AG09309 (cell line): ENCODE results near the gene SALL3.

ENCODE experiments used
- DNase-seq: peaks from one replicate; pipeline ENCODE4 v3.0.0-alpha.2; 2010; ENCODE audit warnings: low read depth
- H3K4me3 ChIP-seq: 2 replicates; pipeline ENCODE4 v1.5.1; 2011; ENCODE audit warnings: mild to moderate bottlenecking, low read depth, low read length, moderate library complexity; ENCODE audit not compliant: control insufficient read depth
- TF ChIP-seq, protein P1 (sequence below): IDR thresholded peaks from 2 replicates; pipeline ENCODE4 v1.5.1; 2011; ENCODE audit warnings: mild to moderate bottlenecking, low read depth, low read length, inconsistent platforms; ENCODE audit not compliant: insufficient read depth, control insufficient read depth; ENCODE audit errors: missing control alignments

The SALL3 gene

DNA sequence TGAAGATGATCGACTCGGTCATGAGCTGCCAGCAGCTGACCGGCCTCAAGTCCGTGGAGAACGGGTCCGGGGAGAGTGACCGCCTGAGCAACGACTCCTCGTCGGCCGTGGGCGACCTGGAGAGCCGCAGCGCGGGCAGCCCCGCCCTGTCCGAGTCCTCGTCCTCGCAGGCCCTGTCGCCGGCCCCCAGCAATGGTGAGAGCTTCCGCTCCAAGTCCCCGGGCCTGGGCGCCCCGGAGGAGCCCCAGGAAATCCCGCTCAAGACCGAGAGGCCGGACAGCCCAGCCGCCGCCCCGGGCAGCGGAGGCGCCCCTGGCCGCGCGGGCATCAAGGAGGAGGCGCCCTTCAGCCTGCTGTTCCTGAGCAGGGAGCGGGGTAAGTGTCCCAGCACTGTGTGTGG lies 14.9 kb downstream of the SALL3 start:
- TF ChIP-seq, protein P1, sequence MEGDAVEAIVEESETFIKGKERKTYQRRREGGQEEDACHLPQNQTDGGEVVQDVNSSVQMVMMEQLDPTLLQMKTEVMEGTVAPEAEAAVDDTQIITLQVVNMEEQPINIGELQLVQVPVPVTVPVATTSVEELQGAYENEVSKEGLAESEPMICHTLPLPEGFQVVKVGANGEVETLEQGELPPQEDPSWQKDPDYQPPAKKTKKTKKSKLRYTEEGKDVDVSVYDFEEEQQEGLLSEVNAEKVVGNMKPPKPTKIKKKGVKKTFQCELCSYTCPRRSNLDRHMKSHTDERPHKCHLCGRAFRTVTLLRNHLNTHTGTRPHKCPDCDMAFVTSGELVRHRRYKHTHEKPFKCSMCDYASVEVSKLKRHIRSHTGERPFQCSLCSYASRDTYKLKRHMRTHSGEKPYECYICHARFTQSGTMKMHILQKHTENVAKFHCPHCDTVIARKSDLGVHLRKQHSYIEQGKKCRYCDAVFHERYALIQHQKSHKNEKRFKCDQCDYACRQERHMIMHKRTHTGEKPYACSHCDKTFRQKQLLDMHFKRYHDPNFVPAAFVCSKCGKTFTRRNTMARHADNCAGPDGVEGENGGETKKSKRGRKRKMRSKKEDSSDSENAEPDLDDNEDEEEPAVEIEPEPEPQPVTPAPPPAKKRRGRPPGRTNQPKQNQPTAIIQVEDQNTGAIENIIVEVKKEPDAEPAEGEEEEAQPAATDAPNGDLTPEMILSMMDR: no peak
- no peak for DNase-seq
- no peak overlapping the region for H3K4me3 ChIP-seq

DNA sequence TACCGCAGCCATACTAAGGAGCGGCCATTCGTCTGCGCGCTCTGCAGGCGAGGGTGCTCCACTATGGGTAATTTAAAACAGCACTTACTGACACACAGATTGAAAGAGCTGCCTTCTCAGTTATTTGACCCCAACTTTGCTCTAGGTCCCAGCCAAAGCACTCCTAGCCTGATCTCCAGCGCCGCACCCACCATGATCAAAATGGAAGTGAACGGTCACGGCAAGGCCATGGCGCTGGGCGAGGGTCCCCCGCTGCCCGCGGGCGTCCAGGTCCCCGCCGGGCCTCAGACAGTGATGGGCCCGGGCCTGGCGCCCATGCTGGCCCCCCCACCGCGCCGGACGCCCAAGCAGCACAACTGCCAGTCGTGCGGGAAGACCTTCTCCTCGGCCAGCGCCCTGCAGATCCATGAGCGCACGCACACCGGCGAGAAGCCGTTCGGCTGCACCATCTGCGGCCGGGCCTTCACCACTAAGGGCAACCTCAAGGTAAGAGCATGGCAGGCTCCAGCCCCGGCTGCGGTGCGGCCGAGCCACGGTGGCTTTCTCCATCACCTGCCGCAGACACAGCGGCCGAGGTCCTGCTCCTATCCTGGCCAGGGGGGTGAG lies 15.5 kb downstream of the SALL3 start:
- no peak overlapping the region for H3K4me3 ChIP-seq
- TF ChIP-seq, protein P1: no peak
- DNase-seq: no peak

DNA sequence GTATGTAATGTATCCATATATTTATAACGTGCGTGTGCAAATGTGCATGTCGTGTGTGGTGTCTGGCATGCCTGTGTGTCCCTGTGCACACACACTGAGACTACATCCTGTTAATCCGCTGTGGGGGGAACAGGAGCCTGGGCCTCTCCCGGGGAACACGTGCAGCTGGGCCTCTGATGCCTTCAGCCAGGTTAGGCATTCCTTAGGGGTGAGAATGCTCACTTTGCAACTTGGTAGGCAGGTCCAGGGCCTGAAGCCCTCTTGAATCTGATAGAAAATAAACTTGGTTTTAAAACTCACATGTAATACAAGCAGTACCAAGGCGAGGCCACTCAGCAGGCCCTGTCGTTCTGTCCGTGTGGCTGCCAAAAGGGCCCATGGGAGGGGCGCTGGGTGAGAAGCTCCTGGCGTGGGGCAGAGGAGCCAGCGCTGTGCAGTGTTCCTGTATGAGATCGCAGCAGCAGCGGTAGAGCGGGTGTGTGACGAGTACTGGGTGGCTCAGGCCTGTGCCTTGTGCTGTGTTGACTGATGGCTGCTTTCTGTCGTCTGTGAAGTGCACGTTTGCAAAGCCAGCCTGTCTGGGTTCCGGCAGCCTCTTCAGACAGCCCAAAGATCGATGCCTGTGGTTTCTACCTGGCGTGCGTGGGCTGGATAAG lies 16.2 kb downstream of the SALL3 start:
- H3K4me3 ChIP-seq: no peak overlapping the region
- no peak for DNase-seq
- TF ChIP-seq, protein P1: no peak

DNA sequence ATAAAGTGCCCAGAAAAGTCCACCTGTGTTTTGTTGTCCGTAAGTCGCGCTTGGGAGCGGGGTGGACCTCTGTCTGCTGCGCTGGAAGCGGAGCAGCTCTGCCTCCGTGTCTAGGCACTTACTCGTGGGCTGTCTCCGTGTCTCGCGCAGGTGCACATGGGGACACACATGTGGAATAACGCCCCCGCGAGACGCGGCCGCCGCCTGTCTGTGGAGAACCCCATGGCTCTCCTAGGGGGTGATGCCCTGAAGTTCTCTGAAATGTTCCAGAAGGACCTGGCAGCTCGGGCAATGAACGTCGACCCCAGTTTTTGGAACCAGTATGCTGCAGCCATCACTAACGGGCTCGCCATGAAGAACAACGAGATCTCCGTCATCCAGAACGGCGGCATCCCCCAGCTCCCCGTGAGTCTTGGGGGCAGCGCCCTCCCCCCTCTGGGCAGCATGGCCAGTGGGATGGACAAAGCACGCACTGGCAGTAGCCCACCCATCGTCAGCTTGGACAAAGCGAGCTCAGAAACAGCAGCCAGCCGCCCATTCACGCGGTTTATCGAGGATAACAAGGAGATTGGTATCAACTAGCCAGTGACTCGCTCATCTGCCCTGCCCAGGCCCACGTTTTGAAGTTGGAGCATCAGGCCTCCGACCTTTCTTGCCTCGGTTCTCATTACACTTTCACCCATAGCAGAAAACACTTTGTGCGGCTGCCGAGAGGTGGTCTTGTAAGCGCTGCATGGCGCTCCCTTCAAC lies 17.3 kb downstream of the SALL3 start:
- no peak for DNase-seq
- H3K4me3 ChIP-seq: no peak overlapping the region

DNA sequence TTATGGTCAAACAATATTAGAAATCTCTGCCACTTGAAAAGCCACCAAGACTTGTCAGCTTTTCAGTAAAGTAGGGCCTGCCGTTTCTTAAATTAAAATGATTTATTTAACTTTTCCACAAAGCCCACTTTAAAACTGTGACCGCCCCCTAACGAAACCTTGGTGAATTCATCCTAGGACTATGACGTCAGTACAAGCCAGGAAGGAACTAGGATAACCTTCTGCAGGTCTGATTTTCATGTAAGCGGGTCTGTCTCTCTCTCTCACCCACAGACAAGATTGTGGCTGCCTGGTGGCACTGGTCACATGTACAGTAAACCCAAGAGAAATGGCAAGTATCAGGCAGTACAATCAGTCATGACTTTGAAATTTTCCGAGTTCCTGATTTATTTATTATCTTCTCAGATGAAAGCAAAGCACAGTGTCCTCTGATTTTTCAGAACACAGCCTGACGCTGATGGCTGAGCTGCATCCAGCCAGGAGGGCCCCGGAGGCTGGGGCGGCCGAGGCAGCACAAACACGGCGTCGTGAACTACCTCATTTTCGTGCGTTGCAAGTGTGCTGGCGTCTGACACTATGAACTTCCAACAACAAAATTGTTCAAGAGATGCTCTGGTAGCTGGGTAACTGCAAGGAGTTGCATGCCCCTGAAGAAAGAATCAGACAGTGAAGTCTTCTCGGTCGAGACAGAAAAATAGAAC lies 18.9 kb downstream of the SALL3 start:
- no peak for DNase-seq
- TF ChIP-seq, protein P1: no peak
- no peak overlapping the region for H3K4me3 ChIP-seq

More for the DNA sequence above, 17.3 kb downstream of the SALL3 start:
- TF ChIP-seq, protein P1: no peak

DNA sequence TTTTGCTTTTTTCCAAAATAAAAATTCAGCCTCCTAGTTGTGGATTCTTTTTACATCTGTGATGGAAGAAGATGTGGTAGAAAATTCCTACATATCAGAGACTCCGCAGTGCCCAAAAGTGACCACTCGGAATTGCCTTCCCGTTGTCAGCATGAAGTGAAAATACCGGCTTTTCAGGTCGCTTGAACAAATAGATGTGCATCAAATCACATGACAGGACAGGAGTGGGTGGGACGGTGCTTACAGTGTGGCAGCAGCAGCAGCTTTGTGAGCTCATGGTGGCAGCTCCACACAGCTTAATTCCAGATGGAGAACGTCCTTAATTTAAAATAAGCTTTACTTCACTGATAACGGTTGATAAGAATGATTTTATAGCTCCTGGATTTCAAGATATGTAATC lies 20.3 kb downstream of the SALL3 start:
- TF ChIP-seq, protein P1: no peak
- DNase-seq: no peak

More for the DNA sequence above, 20.3 kb downstream of the SALL3 start:
- H3K4me3 ChIP-seq: no peak overlapping the region
